Measurements from ENCODE around the gene PRSS22.
"Not testable (repeated sequence)": the region's sequence is repeated elsewhere in the genome, so short reads cannot be mapped to it uniquely, and the experiment has no call there.

The PRSS22 gene

GRCh38 chr16:2857451-2858244 lies at the start of gene PRSS22:
Gene PRSS22 (minus strand): TSS chr16:2858170. CDS start chr16:2858104, 66 bp downstream.
- no peak for DNase-seq

DNA sequence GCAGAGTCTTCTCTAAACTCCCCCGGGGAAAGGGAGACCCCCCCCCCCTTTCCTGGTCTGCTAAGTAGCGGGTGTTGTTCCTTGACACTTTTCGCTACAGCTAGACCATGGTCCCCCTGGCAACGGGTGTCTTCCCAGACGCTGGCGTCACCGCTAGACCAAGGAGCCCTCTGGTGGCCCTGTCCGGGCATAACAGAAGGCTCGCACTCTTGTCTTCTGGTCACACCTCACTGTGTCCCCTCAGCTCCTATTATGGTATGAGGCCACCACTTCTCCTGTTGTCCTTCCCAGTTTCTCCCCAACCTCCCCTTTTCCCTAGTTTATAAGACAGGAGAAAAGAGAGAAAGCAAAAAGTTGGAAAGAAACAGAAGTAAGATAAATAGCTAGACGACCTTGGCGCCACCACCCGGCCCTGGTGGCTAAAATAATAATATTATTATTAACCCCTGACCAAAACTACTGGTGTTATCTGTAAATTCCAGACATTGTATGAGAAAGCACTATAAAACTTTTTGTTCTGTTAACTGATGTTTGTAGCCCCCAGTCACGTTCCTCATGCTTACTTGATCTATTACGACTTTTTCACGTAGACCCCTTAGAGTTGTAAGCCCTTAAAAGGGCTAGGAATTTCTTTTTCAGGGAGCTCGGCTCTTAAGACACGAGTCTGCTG lies 49.2 kb upstream of the PRSS22 start:
- DNase-seq: not testable (repeated sequence)

- DNase-seq: no peak
Observed at GRCh38 chr16:2905988-2906387, 48.0 kb upstream of the PRSS22 start.

DNA sequence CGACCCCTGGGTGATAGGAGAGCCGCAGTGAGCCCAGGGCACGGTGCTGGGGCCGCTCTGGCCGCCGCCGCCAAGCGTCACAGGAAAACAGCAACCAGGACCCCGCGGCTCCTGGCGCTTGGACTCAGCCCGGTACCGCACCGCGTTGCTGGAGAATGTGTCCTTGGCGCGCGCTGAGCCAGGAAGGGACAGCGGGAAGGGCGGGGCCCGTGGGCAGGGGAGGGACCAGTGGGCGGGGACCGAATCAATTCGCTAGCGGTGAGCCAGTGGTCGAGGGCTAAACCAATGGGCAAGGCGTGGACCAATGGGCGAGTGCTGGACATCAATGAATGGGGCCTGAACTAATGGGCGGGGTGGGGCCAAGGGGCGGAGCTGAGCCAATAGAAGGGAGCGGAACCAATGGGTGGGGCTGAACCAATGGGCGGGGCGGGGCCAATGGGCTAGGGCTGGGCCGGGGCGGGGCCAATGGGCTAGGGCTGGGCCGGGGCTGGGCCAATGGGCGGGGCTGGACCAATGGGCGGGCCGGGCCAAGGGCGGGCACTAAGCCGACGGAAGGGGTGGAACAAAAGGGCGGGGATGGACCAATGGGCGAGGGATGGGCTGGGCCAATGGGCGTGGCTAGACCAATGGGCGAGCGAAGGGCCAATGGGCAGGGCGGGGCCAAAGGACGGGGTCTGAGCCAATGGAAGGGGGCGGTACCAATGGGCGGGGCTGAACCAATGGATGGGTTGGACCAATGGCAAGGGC lies 47.4 kb upstream of the PRSS22 start:
- peak; percentile 85 for DNase-seq

- DNase-seq: no peak
Observed at GRCh38 chr16:2904922-2905240, 46.9 kb upstream of the PRSS22 start.

- DNase-seq: peak; percentile 34
Observed at GRCh38 chr16:2904100-2904921, 46.3 kb upstream of the PRSS22 start.

- no peak for DNase-seq
Observed at GRCh38 chr16:2902337-2903130, 44.6 kb upstream of the PRSS22 start.

DNA sequence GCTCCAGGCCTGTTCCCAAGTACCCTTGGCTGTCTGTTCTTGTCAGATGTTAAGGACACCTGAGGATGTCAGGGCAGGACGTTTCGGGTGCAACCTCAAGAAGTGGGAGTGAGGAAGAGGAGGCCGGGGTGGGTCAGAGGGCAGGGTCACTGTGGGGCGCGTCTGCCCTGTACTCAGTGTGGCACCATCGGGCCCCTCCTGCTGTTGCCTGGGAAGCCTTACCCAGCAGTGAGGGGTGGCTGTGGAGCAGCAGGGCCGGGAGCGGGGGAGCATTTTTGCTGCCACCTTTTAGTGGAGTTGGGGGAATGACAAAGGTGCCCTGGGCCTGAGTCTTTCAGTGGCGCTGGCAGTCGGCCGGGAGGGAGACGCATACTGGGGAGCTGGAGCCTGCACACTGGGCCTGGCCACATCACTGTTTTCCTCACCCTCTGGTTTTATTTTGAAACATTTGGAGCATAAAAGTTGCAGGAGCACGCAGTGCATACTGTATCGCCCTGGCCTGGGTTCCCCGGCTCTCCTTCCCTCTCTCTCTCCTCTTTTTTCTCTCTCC lies 42.6 kb upstream of the PRSS22 start:
- no peak for DNase-seq

DNA sequence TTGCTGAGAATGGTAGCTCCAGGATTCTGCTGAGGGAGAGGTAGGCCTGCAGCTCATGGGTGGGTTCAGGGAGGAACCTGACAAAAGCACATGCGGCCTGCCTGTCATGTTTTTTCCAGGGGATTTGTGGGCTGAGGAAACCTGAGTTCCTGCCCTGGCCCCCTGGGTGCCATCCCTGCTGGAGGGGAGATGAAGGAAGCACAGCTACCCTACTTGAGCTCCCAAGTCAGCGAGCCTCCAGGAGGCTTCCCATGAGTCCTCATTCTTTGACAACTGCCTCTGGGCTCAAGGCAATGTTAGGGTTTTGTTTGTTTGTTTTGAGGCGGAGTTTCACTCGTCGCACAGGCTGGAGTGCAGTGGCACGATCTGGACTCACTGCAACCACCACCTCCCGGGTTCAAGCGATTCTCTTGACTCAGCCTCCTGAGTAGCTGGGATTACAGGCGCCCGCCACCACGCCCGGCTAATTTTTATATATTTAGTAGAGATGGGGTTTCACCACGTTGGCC lies 41.6 kb upstream of the PRSS22 start:
- DNase-seq: no peak

- no peak for DNase-seq
Observed at GRCh38 chr16:2898831-2899563, 41.0 kb upstream of the PRSS22 start.

DNA sequence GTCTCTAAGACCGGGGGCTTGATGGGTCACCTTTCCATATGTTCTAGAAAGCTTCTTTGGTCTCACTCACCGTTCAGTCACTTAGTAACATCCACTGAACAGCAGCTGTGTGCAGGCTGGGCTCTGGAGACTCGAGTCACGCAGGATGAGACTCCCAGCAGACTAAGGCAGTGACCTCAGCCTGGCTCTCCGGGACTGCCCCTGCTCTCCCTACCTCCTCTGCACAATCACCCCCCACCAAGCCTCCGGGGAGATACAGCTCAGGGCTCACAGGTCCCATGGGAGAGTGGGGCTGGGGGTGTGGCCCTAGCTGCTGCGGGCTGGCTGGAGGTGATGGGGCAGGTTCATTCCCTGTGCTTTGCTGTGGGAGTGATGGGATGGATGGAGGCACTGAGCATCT lies 39.1 kb upstream of the PRSS22 start:
- no peak for DNase-seq

DNA sequence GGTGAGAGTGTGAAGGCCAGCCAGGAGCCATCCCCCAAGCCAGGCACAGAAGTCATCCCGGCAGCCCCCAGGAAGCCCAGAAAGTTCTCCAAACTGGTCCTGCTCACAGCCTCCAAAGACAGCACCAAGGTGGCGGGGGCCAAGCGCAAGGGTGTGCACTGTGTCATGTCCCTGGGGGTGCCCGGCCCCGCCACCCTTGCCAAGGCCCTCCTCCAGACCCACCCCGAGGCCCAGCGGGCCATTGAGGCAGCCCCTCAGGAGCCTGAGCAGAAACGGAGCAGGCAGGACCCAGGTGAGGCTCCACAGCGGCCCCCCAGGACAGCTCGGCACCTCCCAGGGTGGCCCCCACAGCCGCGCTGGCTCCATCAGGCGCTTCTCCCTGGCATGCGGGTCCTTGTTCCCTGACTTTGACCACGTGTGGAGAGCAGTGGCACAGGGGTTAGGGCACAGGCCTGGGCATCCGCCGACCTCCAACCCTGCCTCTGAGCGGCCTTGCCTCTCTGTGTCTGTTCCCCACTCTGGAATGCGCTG lies 38.6 kb upstream of the PRSS22 start:
- DNase-seq: no peak

- no peak for DNase-seq
Observed at GRCh38 chr16:2895813-2896212, 37.8 kb upstream of the PRSS22 start.

DNA sequence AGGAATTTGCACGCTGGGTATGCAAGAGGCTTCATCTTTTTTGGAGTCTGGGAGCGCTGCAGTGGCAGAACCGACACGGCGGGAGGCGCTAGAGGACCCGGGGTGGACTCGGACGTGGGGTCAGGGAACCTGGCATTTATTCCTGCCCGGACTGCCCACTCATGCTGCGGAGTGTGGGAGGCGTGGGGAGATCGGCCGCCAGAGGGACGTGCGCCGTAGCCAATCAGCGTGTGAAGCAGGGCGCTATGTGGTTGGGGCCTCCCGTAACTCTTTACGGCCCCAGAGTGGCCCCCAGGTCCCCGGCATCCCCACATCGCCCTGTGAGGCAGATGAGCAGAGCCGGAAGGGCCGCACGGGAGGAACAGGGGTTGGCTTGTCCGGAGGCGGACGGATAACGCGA lies 36.3 kb upstream of the PRSS22 start:
- DNase-seq: no peak

- DNase-seq: no peak
Observed at GRCh38 chr16:2884041-2884451, 26.1 kb upstream of the PRSS22 start.

DNA sequence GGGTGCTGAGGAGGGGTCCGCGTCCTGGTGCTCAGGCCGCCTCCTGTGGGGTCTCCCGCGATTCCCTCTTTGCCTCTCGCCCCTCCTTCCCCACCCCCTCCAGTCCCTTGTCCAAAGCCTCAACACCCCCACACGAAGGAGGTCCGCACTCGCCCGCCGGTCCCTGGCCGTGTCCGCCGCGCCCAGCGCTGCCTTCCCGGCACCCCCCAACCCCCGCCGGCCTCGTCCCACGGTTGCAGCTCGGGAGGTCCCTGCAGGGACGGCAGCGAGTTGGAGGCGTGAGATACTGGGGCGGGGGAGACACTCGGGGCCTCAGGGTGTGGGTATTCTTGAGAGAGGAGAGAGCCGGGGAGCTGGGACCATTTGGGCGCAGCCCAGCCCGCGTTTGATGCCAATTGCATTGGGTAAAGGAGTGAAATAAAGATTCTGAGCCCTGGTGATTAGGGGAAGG lies 25.5 kb upstream of the PRSS22 start:
- no peak for DNase-seq

- peak; percentile 68 for DNase-seq
Observed at GRCh38 chr16:2882650-2883457, 24.9 kb upstream of the PRSS22 start, which contains the start of gene FLYWCH2. Gene FLYWCH2 (plus strand): TSS chr16:2883215. CDS start chr16:2896450, 13,235 bp downstream.

GRCh38 chr16:2881783-2882649 lies 24.0 kb upstream of the PRSS22 start:
- no peak for DNase-seq
